ENCODE results near the gene MASTL. TPM values are rescaled to one million over a fixed set of nuclear protein-coding genes. Genes with fewer than 3 reads are reported as not detected.

The MASTL gene
- total and polyA plus RNA-seq, 5 donors, result 1.4 to 3.5 (median 2.8) TPM

- 93% methylated on average over 8 of the region's 8 CpGs for WGBS
- DNase-seq (no peak), ATAC-seq (no peak)
- no peaks in the 10 kb centered on the region for H3K9me3 ChIP-seq (ENCODE audit: control insufficient read depth, low read length)
- no peak overlapping the region for H3K27ac ChIP-seq (ENCODE audit: low read length)
- no peaks in the 10 kb centered on the region for H3K4me1 ChIP-seq (ENCODE audit: control insufficient read depth, insufficient read depth, low read length)
- no peaks in the 10 kb centered on the region for H3K27me3 ChIP-seq (ENCODE audit: control insufficient read depth, insufficient read depth)
- intact Hi-C loops (cut with DNase I), result no loop called here
- no peak overlapping the region for H3K4me3 ChIP-seq (ENCODE audit: low read length)
Observed at GRCh38 chr10:27225011-27225590, 69.9 kb downstream of the MASTL start.

DNA sequence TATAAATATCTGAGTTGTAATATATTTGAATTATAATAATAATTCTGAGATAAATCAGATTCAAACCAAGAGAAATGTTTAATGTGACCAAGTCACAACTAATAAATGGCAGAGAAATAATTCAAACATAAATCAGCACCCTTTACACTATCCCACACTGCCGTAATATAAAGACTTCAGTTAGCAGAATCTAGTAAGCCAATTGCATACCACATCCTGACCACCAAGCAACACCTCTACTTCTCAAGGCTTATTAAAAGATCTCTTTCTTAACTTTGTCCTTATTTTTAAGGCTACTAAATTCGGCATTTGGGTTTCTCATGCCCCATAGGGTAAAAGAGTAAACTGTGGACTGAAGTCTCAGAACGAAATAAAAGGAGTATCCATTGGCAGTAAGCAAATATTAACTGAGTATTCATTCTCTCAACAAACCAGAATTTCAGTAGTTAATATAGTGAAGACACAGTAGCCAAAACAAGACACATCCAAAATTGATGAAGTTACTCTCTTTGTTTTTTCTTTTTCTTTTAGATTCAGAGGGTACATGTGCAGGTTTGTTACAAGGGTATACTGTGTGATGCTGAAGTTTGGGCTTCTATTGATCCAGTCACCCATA, 70.6 kb downstream of the MASTL start:
- Histone ChIP-seq H3K27ac (ENCODE audit: low read length) (no peak overlapping the region), H3K4me3 (ENCODE audit: low read length) (no peak overlapping the region), H3K27me3 (ENCODE audit: control insufficient read depth, insufficient read depth) (no peaks in the 10 kb centered on the region), H3K9me3 (ENCODE audit: control insufficient read depth, low read length) (no peaks in the 10 kb centered on the region), H3K4me1 (ENCODE audit: control insufficient read depth, insufficient read depth, low read length) (no peaks in the 10 kb centered on the region)
- intact Hi-C loops (cut with DNase I), result no loop called here
- WGBS, result 61% methylated on average over 3 of the region's 3 CpGs
- ATAC-seq (no peak), DNase-seq (no peak)

DNA sequence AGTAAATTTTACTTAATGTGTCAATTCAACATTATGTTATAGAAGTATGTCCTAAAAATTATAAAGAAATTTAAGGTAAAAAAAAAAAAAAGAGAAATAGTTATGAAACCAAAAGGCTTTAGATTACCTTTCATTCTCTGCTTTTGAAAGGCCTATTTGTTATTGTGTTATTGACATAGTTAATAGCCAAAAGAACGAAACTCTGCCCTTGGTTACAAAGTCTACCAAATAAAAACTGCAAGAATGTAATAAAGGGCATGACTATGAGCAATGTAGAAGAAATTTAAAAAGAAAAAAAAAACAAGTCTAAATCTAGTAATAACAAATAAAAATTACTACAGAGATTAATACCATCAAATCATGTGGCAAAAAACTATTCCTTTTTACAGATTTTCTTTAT, 74.9 kb downstream of the MASTL start:
- intact Hi-C loops (cut with DNase I), result no loop called here
- ATAC-seq (no peak), DNase-seq (no peak)
- Histone ChIP-seq H3K9me3 (ENCODE audit: control insufficient read depth, low read length) (no peaks in the 10 kb centered on the region), H3K4me3 (ENCODE audit: low read length) (no peak overlapping the region), H3K27ac (ENCODE audit: low read length) (no peak overlapping the region), H3K4me1 (ENCODE audit: control insufficient read depth, insufficient read depth, low read length) (no peaks in the 10 kb centered on the region), H3K27me3 (ENCODE audit: control insufficient read depth, insufficient read depth) (no peaks in the 10 kb centered on the region)
- 96% methylated on average over 1 of the region's 1 CpG for WGBS

- WGBS, result 53% methylated on average over 1 of the region's 1 CpG
- DNase-seq, result no peak
Observed at GRCh38 chr10:27235706-27236105, 80.6 kb downstream of the MASTL start.

More at GRCh38 chr10:27235706-27236105, 80.6 kb downstream of the MASTL start:
- no peak overlapping the region for H3K4me3 ChIP-seq (ENCODE audit: low read length)
- intact Hi-C loops (cut with DNase I), result no loop called here
- H3K9me3 ChIP-seq (ENCODE audit: control insufficient read depth, low read length), result no peaks in the 10 kb centered on the region
- ATAC-seq, result no peak
- no peak overlapping the region for H3K27ac ChIP-seq (ENCODE audit: low read length)
- H3K4me1 ChIP-seq (ENCODE audit: control insufficient read depth, insufficient read depth, low read length), result peaks cover 2% of the 10 kb centered on the region
- no peaks in the 10 kb centered on the region for H3K27me3 ChIP-seq (ENCODE audit: control insufficient read depth, insufficient read depth)

Other genes with a start within 250 kb of the MASTL start
- 10 to 100 TPM in 2 of 4 donors, 1 to 10 TPM in 2; 8.7 to 13.6 (median 10.5) TPM for gene ANKRD26, start 54.9 kb upstream of the MASTL start, total RNA-seq
- gene ANKRD26, start 54.9 kb upstream of the MASTL start, polyA plus RNA-seq, result 6.7 TPM
- 10 to 100 TPM; 80.2 to 89.1 (median 82.9) TPM for gene YME1L1, start 968 bp upstream of the MASTL start, total RNA-seq
- 36.0 TPM for gene YME1L1, start 968 bp upstream of the MASTL start, polyA plus RNA-seq
- 10 to 100 TPM; 36.7 to 44.8 (median 38.1) TPM for gene ACBD5, start 85.4 kb downstream of the MASTL start, total RNA-seq
- 16.8 TPM for gene ACBD5, start 85.4 kb downstream of the MASTL start, polyA plus RNA-seq